Transverse colon (tissue), 4 donors: Measurements from ENCODE around the gene MROH2A.

ENCODE experiments used
- EP300 ChIP-seq: sonication (generic); formaldehyde crosslinking; IDR thresholded peaks from one replicate; pipeline ENCODE4 v1.6.1; 2017; ENCODE audit warnings: antibody characterized with exemption, low read depth
- POLR2A ChIP-seq: fragments of 450-650 bp; IDR thresholded peaks from one replicate; pipeline ENCODE4 v1.6.1; 2016; ENCODE audit warnings: antibody characterized with exemption, mild to moderate bottlenecking, moderate library complexity
- POLR2AphosphoS5 ChIP-seq, 3 donors: sonication (generic); formaldehyde crosslinking; IDR thresholded peaks; one replicate each; pipeline ENCODE4 v1.6.1; 2016; ENCODE audit warnings: antibody characterized with exemption in 3 of 3
- TF ChIP-seq, protein P1 (sequence below), 5 experiments: fragments of 200-600 bp in 3 of 5; fragments of 450-650 bp in 2 of 5; sonication (generic) in 3 of 5; IDR thresholded peaks; 1 replicate in 2 of 5; 2 replicates in 3 of 5; pipeline ENCODE4 v1.5.1; 2016 to 2017; ENCODE audit warnings: antibody characterized with exemption in 5 of 5, inconsistent platforms in 3 of 5, mild to moderate bottlenecking in 2 of 5, moderate library complexity in 1 of 5

DNA sequence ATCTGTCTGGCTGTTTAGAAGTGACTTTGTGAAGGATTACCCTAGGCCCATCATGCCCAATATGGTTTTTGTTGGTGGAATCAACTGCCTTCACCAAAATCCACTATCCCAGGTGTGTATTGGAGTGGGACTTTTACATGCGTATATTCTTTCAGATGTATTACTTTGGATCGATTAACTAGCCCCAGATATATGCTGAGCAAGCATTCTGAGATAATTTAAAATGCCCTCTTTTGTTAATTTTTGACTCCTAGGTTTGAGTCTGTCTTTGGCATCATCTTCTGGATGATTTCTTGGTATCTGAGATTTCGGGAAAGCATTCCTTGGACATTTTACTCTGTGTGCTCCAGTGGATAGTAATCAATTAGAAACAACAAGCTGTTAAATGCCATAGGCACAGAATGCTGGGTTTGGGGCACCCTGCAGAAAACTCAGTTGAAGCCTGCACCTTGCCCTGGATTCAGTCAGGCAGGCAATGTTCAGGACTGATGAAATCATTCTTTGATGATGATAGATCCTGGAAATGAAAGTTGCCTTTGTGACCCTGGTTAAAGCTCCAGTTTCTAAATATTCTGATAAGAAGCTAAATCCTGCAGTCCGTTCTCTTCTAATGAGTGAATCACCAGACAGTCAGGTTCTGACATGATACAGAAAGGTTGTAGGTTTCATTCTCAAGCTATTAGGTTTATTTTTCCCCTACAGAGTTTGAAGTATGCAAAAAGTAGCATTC lies 16.9 kb upstream of the MROH2A start:
- TF ChIP-seq, protein P1, sequence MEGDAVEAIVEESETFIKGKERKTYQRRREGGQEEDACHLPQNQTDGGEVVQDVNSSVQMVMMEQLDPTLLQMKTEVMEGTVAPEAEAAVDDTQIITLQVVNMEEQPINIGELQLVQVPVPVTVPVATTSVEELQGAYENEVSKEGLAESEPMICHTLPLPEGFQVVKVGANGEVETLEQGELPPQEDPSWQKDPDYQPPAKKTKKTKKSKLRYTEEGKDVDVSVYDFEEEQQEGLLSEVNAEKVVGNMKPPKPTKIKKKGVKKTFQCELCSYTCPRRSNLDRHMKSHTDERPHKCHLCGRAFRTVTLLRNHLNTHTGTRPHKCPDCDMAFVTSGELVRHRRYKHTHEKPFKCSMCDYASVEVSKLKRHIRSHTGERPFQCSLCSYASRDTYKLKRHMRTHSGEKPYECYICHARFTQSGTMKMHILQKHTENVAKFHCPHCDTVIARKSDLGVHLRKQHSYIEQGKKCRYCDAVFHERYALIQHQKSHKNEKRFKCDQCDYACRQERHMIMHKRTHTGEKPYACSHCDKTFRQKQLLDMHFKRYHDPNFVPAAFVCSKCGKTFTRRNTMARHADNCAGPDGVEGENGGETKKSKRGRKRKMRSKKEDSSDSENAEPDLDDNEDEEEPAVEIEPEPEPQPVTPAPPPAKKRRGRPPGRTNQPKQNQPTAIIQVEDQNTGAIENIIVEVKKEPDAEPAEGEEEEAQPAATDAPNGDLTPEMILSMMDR (IDR thresholded peaks at IDR 0.05) = no peak
- no peak for TF ChIP-seq POLR2A
- TF ChIP-seq POLR2AphosphoS5 (IDR thresholded peaks at IDR 0.05) = no peak
- no peak for TF ChIP-seq EP300
